C4-2B (cell line): ENCODE measurements around the gene PLOD1.

Experiments used
- ZFX ChIP-seq: fragments of 450-650 bp; IDR thresholded peaks from 2 replicates; pipeline ENCODE4 v1.6.1; 2017
- TF ChIP-seq, protein P1 (sequence below): fragments of 450-650 bp; conservative IDR thresholded peaks from 2 replicates; pipeline ENCODE4 v1.5.1; 2017; ENCODE audit warnings: mild to moderate bottlenecking

- TF ChIP-seq, protein P1, sequence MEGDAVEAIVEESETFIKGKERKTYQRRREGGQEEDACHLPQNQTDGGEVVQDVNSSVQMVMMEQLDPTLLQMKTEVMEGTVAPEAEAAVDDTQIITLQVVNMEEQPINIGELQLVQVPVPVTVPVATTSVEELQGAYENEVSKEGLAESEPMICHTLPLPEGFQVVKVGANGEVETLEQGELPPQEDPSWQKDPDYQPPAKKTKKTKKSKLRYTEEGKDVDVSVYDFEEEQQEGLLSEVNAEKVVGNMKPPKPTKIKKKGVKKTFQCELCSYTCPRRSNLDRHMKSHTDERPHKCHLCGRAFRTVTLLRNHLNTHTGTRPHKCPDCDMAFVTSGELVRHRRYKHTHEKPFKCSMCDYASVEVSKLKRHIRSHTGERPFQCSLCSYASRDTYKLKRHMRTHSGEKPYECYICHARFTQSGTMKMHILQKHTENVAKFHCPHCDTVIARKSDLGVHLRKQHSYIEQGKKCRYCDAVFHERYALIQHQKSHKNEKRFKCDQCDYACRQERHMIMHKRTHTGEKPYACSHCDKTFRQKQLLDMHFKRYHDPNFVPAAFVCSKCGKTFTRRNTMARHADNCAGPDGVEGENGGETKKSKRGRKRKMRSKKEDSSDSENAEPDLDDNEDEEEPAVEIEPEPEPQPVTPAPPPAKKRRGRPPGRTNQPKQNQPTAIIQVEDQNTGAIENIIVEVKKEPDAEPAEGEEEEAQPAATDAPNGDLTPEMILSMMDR = no peak
- TF ChIP-seq ZFX = no peak
These were observed 26.7 kb downstream of the PLOD1 start for GRCh38 chr1:11961230-11961629.
